Measurements from ENCODE around the gene SPATA6L. TPM values are rescaled to one million over a fixed set of nuclear protein-coding genes. Genes with fewer than 3 reads are reported as not detected.

SPATA6L gene
- total and polyA plus RNA-seq, 2 of the 4 experiments (the other 2 are of a cell fraction) = 0.18 to 0.84 TPM

GRCh38 chr9:4549751-4550295, 116.5 kb downstream of the SPATA6L start:
- Histone ChIP-seq H3K27ac (ENCODE audit: insufficient read depth, low read length) (no peak overlapping the region), H3K9me3 (ENCODE audit: control insufficient read depth, insufficient read depth, low read length) (no peaks in the 10 kb centered on the region), H3K4me1 (ENCODE audit: control insufficient read depth, insufficient read depth, low read length) (peaks cover 2% of the 10 kb centered on the region), H2BK120ac (ENCODE audit: low read depth, low read length) (no peak overlapping the region), H3K9me1 (ENCODE audit: insufficient read depth, low read length) (no peaks in the 10 kb centered on the region), H2BK15ac (ENCODE audit: low read depth, low read length) (no peak overlapping the region), H2AFZ (replicated peaks; ENCODE audit: low read length, poor library complexity) (peak overlapping the region; percentile 51), H3K27me3 (ENCODE audit: control insufficient read depth, insufficient read depth, low read length) (0 out of 2 replicates have a peak, but pooled peaks cover 2% of the 10 kb centered on the region), H3K56ac (ENCODE audit: extremely low read depth, insufficient read depth, low read length) (no peak overlapping the region), H3K23ac (ENCODE audit: low read depth, low read length) (no peak overlapping the region), H3K18ac (ENCODE audit: low read depth, low read length) (no peak overlapping the region), H3K36me3 (ENCODE audit: control insufficient read depth, insufficient read depth, low read length) (no peaks in the 10 kb centered on the region), H3K79me1 (ENCODE audit: low read depth in 1 of 2, low read length in 2 of 2) (no peaks in the 10 kb centered on the region), H3K4ac (ENCODE audit: low read depth, low read length) (no peak overlapping the region), H4K5ac (ENCODE audit: low read depth, low read length) (no peak overlapping the region), H2BK5ac (ENCODE audit: low read depth, low read length, poor library complexity, severe bottlenecking) (no peak overlapping the region), H4K8ac (ENCODE audit: low read depth in 2 of 2, low read length in 2 of 2) (no peak overlapping the region), H3K4me3 (ENCODE audit: insufficient read depth, low read depth, low read length) (no peak overlapping the region), H3K9ac (ENCODE audit: low read depth, low read length) (no peak overlapping the region), H2AK5ac (ENCODE audit: low read depth, low read length) (no peak overlapping the region), H3K4me2 (ENCODE audit: low read depth, low read length) (no peak overlapping the region), H2BK20ac (ENCODE audit: low read depth, low read length) (no peak overlapping the region), H2AK9ac (replicated peaks; ENCODE audit: low read depth, low read length, poor library complexity) (no peak overlapping the region), H3K14ac (replicated peaks; ENCODE audit: low read depth, low read length) (0 out of 2 replicates have a peak overlapping the region, but pooled peaks have one; percentile 50), H4K20me1 (ENCODE audit: insufficient read depth, low read length) (no peaks in the 10 kb centered on the region), H4K91ac (ENCODE audit: insufficient read depth, low read depth, low read length) (no peak overlapping the region)
- no TSS peak for BruUV-seq (replicated peaks)
- ATAC-seq (ENCODE audit: low read depth) (no peak), DNase-seq (no peak)
- TF ChIP-seq SMC3 (IDR thresholded peaks at IDR 0.05; ENCODE audit: low read depth, low read length) (no peak), MAFK (IDR thresholded peaks at IDR 0.05; ENCODE audit: low read depth, low read length) (no peak), NFE2L2 (IDR thresholded peaks at IDR 0.05; ENCODE audit: low read depth, low read length) (no peak)
- TF ChIP-seq, protein P1, sequence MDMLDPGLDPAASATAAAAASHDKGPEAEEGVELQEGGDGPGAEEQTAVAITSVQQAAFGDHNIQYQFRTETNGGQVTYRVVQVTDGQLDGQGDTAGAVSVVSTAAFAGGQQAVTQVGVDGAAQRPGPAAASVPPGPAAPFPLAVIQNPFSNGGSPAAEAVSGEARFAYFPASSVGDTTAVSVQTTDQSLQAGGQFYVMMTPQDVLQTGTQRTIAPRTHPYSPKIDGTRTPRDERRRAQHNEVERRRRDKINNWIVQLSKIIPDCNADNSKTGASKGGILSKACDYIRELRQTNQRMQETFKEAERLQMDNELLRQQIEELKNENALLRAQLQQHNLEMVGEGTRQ (IDR thresholded peaks at IDR 0.05; ENCODE audit: low read depth, low read length) = no peak
- dilution Hi-C loops (cut with HindIII; ENCODE audit: low sequenced_read_pairs, unreplicated experiment) = no loop called here
- POLR2A ChIA-PET (ENCODE audit: unreplicated experiment) = no interaction called here
- intact Hi-C loops (cut with micrococcal nuclease) = loop anchor here (10.0 kb wide), 1 partner anchor 155 kb away; no protein-coding TSS in a partner anchor
- CTCF ChIA-PET = interaction anchor here (0.7 kb wide), 1 partner anchor 11 kb away, joined by 3 read pairs; no protein-coding TSS in a partner anchor
- WGBS, 2 experiments (ENCODE audit: extremely low coverage in 2 of 2, insufficient read length in 1 of 2) = 50% methylated on average over 2 of the region's 4 CpGs; no CpG with 5 or more reads in 1 of the 2 experiments
- in situ Hi-C loops (cut with MboI; ENCODE audit: low sequenced_read_pairs) = no loop called here
